ENCODE results near the gene CORT. TPM values are rescaled to one million over a fixed set of nuclear protein-coding genes. Genes with fewer than 3 reads are reported as not detected.
A peak's percentile ranks its signal among the peaks of the same experiment; 100 is the strongest.

CORT gene
- total RNA-seq, 1 experiment from 2014 or later: 0.66 TPM

DNA sequence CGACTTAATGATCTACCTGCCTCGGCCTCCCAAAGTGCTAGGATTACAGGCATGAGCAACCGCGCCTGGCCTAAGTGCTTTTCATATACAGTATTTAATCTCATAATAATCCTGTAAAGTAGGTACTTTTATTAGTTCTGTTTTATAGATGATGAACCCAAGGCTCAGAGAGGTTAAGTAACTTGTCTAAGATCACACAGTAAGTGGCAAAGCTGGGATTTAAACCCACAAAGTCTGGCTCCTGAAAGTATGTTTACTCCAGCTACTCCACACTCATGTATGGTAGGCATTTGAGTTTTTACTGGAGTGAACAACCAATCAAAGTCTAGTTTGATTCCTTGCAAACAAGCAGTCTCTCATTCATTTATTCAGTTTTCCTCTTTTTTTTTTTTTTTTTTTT, 20.2 kb downstream of the CORT start:
- peaks cover 41% of the 10 kb centered on the region for H3K36me3 Mint-ChIP-seq
- no peaks in the 10 kb centered on the region for H3K27me3 Mint-ChIP-seq (ENCODE audit: low read depth)
- no peak overlapping the region for H3K27ac Mint-ChIP-seq
- no peak for DNase-seq (ENCODE audit: low spot score)
- peaks cover 13% of the 10 kb centered on the region for H3K4me1 Mint-ChIP-seq
- CTCF ChIA-PET: interaction anchor here (0.5 to 0.6 kb wide), 2 partner anchors 14 to 92 kb away, joined by 3 read pairs; no protein-coding TSS in a partner anchor
- no peak for TF ChIP-seq EMX1 (CRISPR knock-in tag; IDR thresholded peaks at IDR 0.05)
- TF ChIP-seq ZNF317 (CRISPR knock-in tag; IDR thresholded peaks at IDR 0.05; ENCODE audit: borderline replicate concordance, low read depth): no peak
- TF ChIP-seq ZNF425 (CRISPR knock-in tag; conservative IDR thresholded peaks at IDR 0.05): no peak
- no peak for ATAC-seq
- no peaks in the 10 kb centered on the region for H3K9me3 Mint-ChIP-seq
- POLR2A ChIA-PET: interaction anchor here (0.7 kb wide), 1 partner anchor 39 kb away, joined by 3 read pairs; no protein-coding TSS in a partner anchor
- H3K4me3 Mint-ChIP-seq: no peak overlapping the region

- ChIA-PET CTCF (interaction anchor here (0.7 to 1.4 kb wide), 2 partner anchors 10 to 42 kb away, joined by 3 to 6 read pairs; partner anchors contain the start of gene CENPS), POLR2A (no interaction called here)
- ATAC-seq (no peak), DNase-seq (ENCODE audit: low spot score) (peak; percentile 25)
- TF ChIP-seq KAT7 (CRISPR knock-in tag; IDR thresholded peaks at IDR 0.05; ENCODE audit: borderline replicate concordance) (0 out of 2 replicates have a peak, but pooled peaks have one; percentile 26), ZNF263 (CRISPR knock-in tag; IDR thresholded peaks at IDR 0.05; ENCODE audit: low read depth) (no peak)
- Mint-ChIP-seq H3K9me3 (no peaks in the 10 kb centered on the region), H3K4me1 (peaks cover 23% of the 10 kb centered on the region), H3K36me3 (peaks cover 31% of the 10 kb centered on the region), H3K27me3 (ENCODE audit: low read depth) (no peaks in the 10 kb centered on the region), H3K27ac (peak overlapping the region; percentile 98), H3K4me3 (peak overlapping the region; percentile 99)
These were observed 21.8 kb downstream of the CORT start for GRCh38 chr1:10471411-10472219.

DNA sequence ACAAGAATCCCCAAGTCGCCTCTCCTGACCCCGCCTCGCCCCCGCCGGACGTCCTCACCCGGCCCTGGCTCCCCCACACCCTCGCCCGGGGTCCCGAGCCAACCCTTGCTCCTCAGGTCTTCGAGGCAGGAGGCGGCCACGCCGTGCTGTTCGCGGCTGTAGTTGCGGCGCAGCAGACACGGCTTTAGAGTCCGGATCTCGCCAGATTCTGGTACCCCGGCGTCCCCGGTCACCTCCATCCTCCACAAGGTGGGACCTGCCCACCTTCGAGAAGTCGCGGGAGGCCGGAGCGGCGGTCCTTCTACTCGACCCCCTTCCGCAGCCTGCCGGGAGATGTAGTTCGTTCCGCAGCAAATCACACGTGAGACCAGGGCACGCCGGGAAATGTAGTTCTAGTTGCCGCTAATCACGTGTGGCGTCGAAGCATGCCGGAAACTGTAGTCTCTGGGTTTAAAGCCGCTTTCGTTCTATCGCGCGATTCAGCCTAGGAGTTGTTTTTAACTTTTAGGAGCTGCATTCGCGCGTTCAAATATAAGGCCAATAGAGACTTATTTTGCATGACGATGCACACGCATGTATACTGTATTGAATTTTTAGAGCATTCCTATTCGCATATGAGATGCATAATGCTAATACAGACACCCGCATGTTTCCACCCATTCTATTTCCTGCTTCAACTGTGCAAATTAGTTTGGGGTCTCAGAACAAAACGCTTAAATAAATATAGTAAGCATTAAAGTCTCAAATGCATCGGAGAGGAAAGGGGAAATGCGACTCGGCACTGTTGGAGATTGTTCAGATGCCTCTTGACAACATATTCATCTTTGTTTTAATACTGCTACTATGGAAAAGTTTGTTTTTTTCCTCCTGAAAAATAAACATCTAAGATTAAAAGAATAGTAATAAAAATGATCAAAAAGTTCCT, 22.7 kb downstream of the CORT start, which contains the start of gene DFFA:
TSS of gene DFFA (minus strand) at position 310 of the 925 bp plus-strand sequence. CDS start at position 239, 71 bp downstream.
- no peaks in the 10 kb centered on the region for H3K9me3 Mint-ChIP-seq
- no peak for TF ChIP-seq HMGA2 (CRISPR knock-in tag; IDR thresholded peaks at IDR 0.05)
- TF ChIP-seq ZNF317 (CRISPR knock-in tag; IDR thresholded peaks at IDR 0.05; ENCODE audit: borderline replicate concordance, low read depth): 0 out of 2 replicates have a peak, but pooled peaks have one; percentile 19
- TF ChIP-seq, protein P1, sequence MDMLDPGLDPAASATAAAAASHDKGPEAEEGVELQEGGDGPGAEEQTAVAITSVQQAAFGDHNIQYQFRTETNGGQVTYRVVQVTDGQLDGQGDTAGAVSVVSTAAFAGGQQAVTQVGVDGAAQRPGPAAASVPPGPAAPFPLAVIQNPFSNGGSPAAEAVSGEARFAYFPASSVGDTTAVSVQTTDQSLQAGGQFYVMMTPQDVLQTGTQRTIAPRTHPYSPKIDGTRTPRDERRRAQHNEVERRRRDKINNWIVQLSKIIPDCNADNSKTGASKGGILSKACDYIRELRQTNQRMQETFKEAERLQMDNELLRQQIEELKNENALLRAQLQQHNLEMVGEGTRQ (CRISPR knock-in tag; IDR thresholded peaks at IDR 0.05): peak; percentile 99
- peak; percentile 67; the same call in 1 of the 2 replicates for TF ChIP-seq TEAD1 (CRISPR knock-in tag; IDR thresholded peaks at IDR 0.05)
- no peak for TF ChIP-seq SOX15 (CRISPR knock-in tag; IDR thresholded peaks at IDR 0.05)
- TF ChIP-seq, protein P2, sequence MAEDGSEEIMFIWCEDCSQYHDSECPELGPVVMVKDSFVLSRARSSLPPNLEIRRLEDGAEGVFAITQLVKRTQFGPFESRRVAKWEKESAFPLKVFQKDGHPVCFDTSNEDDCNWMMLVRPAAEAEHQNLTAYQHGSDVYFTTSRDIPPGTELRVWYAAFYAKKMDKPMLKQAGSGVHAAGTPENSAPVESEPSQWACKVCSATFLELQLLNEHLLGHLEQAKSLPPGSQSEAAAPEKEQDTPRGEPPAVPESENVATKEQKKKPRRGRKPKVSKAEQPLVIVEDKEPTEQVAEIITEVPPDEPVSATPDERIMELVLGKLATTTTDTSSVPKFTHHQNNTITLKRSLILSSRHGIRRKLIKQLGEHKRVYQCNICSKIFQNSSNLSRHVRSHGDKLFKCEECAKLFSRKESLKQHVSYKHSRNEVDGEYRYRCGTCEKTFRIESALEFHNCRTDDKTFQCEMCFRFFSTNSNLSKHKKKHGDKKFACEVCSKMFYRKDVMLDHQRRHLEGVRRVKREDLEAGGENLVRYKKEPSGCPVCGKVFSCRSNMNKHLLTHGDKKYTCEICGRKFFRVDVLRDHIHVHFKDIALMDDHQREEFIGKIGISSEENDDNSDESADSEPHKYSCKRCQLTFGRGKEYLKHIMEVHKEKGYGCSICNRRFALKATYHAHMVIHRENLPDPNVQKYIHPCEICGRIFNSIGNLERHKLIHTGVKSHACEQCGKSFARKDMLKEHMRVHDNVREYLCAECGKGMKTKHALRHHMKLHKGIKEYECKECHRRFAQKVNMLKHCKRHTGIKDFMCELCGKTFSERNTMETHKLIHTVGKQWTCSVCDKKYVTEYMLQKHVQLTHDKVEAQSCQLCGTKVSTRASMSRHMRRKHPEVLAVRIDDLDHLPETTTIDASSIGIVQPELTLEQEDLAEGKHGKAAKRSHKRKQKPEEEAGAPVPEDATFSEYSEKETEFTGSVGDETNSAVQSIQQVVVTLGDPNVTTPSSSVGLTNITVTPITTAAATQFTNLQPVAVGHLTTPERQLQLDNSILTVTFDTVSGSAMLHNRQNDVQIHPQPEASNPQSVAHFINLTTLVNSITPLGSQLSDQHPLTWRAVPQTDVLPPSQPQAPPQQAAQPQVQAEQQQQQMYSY (CRISPR knock-in tag; IDR thresholded peaks at IDR 0.05): no peak
- no peak for TF ChIP-seq ZNF232 (CRISPR knock-in tag; IDR thresholded peaks at IDR 0.05)
- TF ChIP-seq NR3C1 (CRISPR knock-in tag; conservative IDR thresholded peaks at IDR 0.05; ENCODE audit: low read depth): no peak
- no peak for TF ChIP-seq AR (CRISPR knock-in tag; IDR thresholded peaks at IDR 0.05)
- TF ChIP-seq, protein P3, sequence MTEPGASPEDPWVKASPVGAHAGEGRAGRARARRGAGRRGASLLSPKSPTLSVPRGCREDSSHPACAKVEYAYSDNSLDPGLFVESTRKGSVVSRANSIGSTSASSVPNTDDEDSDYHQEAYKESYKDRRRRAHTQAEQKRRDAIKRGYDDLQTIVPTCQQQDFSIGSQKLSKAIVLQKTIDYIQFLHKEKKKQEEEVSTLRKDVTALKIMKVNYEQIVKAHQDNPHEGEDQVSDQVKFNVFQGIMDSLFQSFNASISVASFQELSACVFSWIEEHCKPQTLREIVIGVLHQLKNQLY (CRISPR knock-in tag; IDR thresholded peaks at IDR 0.05): no peak
- no peak for TF ChIP-seq FOXJ3 (CRISPR knock-in tag; IDR thresholded peaks at IDR 0.05; ENCODE audit: borderline replicate concordance)

More for the DNA sequence above, 22.7 kb downstream of the CORT start, which contains the start of gene DFFA:
- ChIA-PET CTCF (no interaction called here), POLR2A (no interaction called here)
- Mint-ChIP-seq H3K4me1 (peaks cover 24% of the 10 kb centered on the region), H3K27ac (peak within 1 kb of the TSS; percentile 98), H3K4me3 (peak within 1 kb of the TSS; percentile 99), H3K36me3 (peaks cover 25% of the 10 kb centered on the region), H3K27me3 (ENCODE audit: low read depth) (no peaks in the 10 kb centered on the region)
- DNase-seq (ENCODE audit: low spot score) (peak; percentile 98), ATAC-seq (peak; percentile 86)

Measured in WTC11 (cell line).